Adrenal gland (tissue), 12 donors: ENCODE results near the gene PGAM4. TPM values are rescaled to one million over a fixed set of nuclear protein-coding genes. Genes with fewer than 3 reads are reported as not detected.
A peak's percentile ranks its signal among the peaks of the same experiment; 100 is the strongest.
"Not testable (repeated sequence)": the region's sequence is repeated elsewhere in the genome, so short reads cannot be mapped to it uniquely, and the experiment has no call there.

Source experiments
- DNase-seq, 7 donors: peaks; one replicate each; pipeline ENCODE4 v3.0.0-alpha.2; 2019 to 2020
- H3K27ac ChIP-seq, 5 donors: fragments of 200-600 bp; sonication (generic) in 4 of 5; 1 replicate in 3 of 5; 2 replicates in 2 of 5; pipeline versions ENCODE4 v1.5.1 to v1.8.0; 2016 to 2020; ENCODE audit warnings: mild to moderate bottlenecking in 1 of 5
- H3K27me3 ChIP-seq: fragments of 200-600 bp; 2 replicates; pipeline ENCODE4 v1.8.0; 2021
- H3K36me3 ChIP-seq, 2 donors: fragments of 200-600 bp; replicated peaks in 1 of 2; 1 replicate in 1 of 2; 2 replicates in 1 of 2; pipeline versions ENCODE4 v1.5.1 to v1.8.0; 2018 to 2022
- H3K4me1 ChIP-seq, 2 donors: fragments of 200-600 bp; replicated peaks in 1 of 2; 1 replicate in 1 of 2; 2 replicates in 1 of 2; pipeline versions ENCODE4 v1.5.1 to v1.8.0; 2018 to 2021
- H3K4me3 ChIP-seq, 4 donors: fragments of 200-600 bp; sonication (generic) in 3 of 4; one replicate each; pipeline ENCODE4 v1.5.1; 2016 to 2018
- H3K9me3 ChIP-seq, 3 donors: fragments of 200-600 bp; sonication (generic) in 1 of 3; replicated peaks in 1 of 3; 1 replicate in 2 of 3; 2 replicates in 1 of 3; pipeline versions ENCODE4 v1.5.1 to v1.8.0; 2016 to 2021
- CTCF ChIP-seq, 6 experiments: fragments of 450-650 bp in 4 of 6; fragments of 200-600 bp in 2 of 6; sonication (generic) in 1 of 6; IDR thresholded peaks; 1 replicate in 5 of 6; 2 replicates in 1 of 6; pipeline versions ENCODE4 v1.5.1 to v1.8.0; 2016 to 2021; ENCODE audit warnings: antibody characterized with exemption in 6 of 6, mild to moderate bottlenecking in 2 of 6, moderate library complexity in 1 of 6
- POLR2A ChIP-seq, 2 donors: fragments of 450-650 bp; IDR thresholded peaks; one replicate each; pipeline ENCODE4 v1.6.1; 2017; ENCODE audit warnings: antibody characterized with exemption in 2 of 2, mild to moderate bottlenecking in 2 of 2, moderate library complexity in 1 of 2
- WGBS, 4 donors: extraction: QIAGEN DNeasy Blood & Tissue Kit in 2 of 4; methylation state at CpG; one replicate each; pipeline versions ENCODE4 v1.1.5 to v1.1.7; 2013 to 2017; 5-methylcytosine and 5-hydroxymethylcytosine counted together
- intact Hi-C, 2 donors: fragments of 100-400 bp; cut with DNase I; formaldehyde crosslinking; loops; one replicate each; pipeline versions ENCODE4 v1.14.1 to v1.15.0; 2022 to 2023
- polyA plus RNA-seq, 3 donors: library from polyadenylated mRNA; stranded (reverse); fragments of 200-250 nt in 2 of 3; fragments of 350-450 nt in 1 of 3; fragmentation: Illumina TruSeq in 1 of 3; extraction: RNeasy Lipid Tissue Mini Kit (QIAGEN cat#74804) in 1 of 3; gene quantifications; one replicate each; pipeline ENCODE4 v1.2.3, GENCODE V29; 2013 to 2014
- total RNA-seq, 9 donors: library from RNA; depleted of rRNA in 4 of 9; stranded (reverse); fragments of >200 nt in 4 of 9; fragments of 120-200 nt in 1 of 9; fragmentation: NEBNext Ultra II Directional in 1 of 9; extraction: Animal tissue kit (Norgen Biotek cat#: 25700) in 1 of 9; gene quantifications; one replicate each; pipeline versions ENCODE4 v1.1.0 to v1.2.4, GENCODE V29; 2013 to 2023
- donor health status: healthy with polysubstance abuse.
- donor health status: Bipolar disorder and iron deficiency.
- donor health status: DM: yes; HTN: yes; CAD: no.
- donor health status: DM: no; HTN: no; CAD: no.
- donor health status: DM: no; HTN: no; CAD: no.
- donor health status: DM: yes; HTN: yes; CAD: no.

Gene PGAM4
- total and polyA plus RNA-seq, 12 donors: 0.26 to 0.42 TPM; not detected in 10

DNA sequence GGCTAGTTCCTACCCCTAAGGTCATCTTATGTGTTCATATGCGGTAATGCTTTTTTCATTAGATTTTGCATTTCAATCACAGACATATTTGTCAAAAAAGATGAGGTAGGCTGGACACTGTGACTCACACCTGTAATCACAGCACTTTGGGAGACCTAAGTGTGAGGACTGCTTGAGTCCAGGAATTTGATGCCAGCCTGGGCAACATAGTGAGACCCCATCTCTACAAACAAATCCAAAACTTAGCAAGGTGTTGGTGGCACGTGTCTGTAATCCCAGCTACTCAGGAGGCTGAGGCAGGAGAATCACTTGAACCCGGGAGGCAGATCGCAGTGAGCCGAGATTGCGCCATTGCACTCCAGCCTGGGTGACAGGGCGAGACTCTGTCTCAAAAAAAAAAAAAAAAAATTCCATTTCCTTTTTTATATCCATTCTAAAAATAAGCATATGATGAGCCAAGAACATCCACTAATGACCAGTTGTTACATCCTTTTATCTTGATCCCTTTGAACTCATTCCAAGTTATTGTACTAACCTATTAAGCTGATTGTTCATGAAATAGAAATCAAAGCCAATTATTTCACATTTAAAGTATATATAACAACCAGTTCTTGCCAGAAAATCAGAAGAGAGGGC is 23.4 kb downstream of the PGAM4 start:
- TF ChIP-seq CTCF (IDR thresholded peaks at IDR 0.05): no peak
- WGBS, 4 donors: 34 to 60% (median 47%) methylated on average over 7 of the region's 7 CpGs
- Histone ChIP-seq H3K4me3 (no peak overlapping the region), H3K9me3 (no peaks in the 10 kb centered on the region), H3K36me3 (no peaks in the 10 kb centered on the region), H3K27ac (no peak overlapping the region), H3K4me1 (no peaks in the 10 kb centered on the region), H3K27me3 (no peaks in the 10 kb centered on the region)
- DNase-seq: peak in 3 of 7 donors; percentile 17 to 52 (median 21)
- intact Hi-C loops: no loop called here

- H3K27me3 ChIP-seq, intact Hi-C loops, H3K36me3 ChIP-seq, H3K4me3 ChIP-seq, H3K4me1 ChIP-seq, H3K27ac ChIP-seq, DNase-seq, H3K9me3 ChIP-seq: not testable (repeated sequence)
- 91 to 97% (median 94%) methylated on average over 5 to 6 of the region's 6 CpGs for WGBS, 4 donors
These were observed 24.4 kb downstream of the PGAM4 start for GRCh38 chrX:77945031-77945430.

DNA sequence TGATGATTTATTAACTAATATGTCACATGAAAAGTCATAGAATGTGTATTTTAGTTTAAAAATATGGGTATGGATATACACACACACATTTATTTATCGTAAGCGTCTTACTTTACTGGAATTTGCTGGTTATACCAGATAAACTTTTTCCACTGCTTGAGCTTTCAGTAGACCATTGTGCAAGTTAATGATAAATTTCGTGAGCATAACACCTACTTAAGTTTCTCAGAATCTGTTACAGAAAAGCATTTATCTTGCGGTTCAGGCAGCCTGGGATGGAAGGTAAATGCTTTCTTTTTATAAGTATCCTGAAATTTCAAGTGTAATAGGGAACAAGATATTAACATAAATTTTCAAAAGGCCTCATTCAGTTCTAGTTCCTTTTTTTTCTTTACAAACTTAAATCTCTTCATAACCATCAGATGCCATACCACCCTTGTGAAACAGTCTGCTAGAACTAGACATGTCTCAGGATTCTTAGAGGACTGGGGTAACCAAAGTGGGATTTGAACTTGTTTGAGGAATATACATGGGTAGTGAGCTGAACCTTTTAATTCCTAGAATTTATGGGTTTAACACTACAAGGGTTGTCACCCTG is 31.3 kb downstream of the PGAM4 start:
- TF ChIP-seq POLR2A (IDR thresholded peaks at IDR 0.05) (no peak), CTCF (IDR thresholded peaks at IDR 0.05) (no peak)
- Histone ChIP-seq H3K36me3 (no peaks in the 10 kb centered on the region), H3K27ac (no peak overlapping the region), H3K27me3 (no peaks in the 10 kb centered on the region), H3K9me3 (no peaks in the 10 kb centered on the region), H3K4me1 (no peaks in the 10 kb centered on the region), H3K4me3 (no peak overlapping the region)
- DNase-seq: no peak
- intact Hi-C loops: no loop called here
- WGBS, 4 donors: 74 to 93% (median 82%) methylated on average over 4 of the region's 4 CpGs

GRCh38 chrX:77937291-77937690 is 32.1 kb downstream of the PGAM4 start:
- intact Hi-C loops: no loop called here
- WGBS, 4 donors: 25 to 48% (median 33%) methylated on average over 2 to 3 of the region's 3 CpGs
- H3K4me1 ChIP-seq: no peaks in the 10 kb centered on the region
- H3K36me3 ChIP-seq: no peaks in the 10 kb centered on the region
- H3K4me3 ChIP-seq: no peak overlapping the region
- no peaks in the 10 kb centered on the region for H3K27me3 ChIP-seq
- H3K27ac ChIP-seq: no peak overlapping the region
- no peak for DNase-seq
- TF ChIP-seq CTCF (IDR thresholded peaks at IDR 0.05) (no peak), POLR2A (IDR thresholded peaks at IDR 0.05) (no peak)
- H3K9me3 ChIP-seq: no peaks in the 10 kb centered on the region

DNA sequence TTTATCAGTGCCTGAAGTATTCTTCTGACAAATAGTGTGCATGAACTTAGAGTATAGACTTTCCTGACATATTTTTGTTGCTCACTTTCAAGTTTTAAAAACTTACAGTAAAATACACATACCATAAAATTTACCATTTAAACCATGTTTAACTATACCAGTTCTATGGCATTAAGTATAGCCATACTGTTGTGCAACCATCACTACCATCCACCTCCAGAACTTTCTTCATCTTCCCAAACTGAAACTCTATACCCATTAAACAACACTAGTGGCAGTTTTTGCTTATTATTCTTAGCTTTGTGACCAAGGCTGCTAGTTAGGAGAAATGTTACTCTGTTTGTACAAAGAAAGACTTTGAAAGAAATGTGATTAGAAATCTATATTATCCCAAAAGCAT is 33.1 kb downstream of the PGAM4 start:
- no peak for DNase-seq
- Histone ChIP-seq H3K4me1 (no peaks in the 10 kb centered on the region), H3K4me3 (no peak overlapping the region), H3K27ac (no peak overlapping the region), H3K9me3 (no peaks in the 10 kb centered on the region), H3K36me3 (no peaks in the 10 kb centered on the region), H3K27me3 (no peaks in the 10 kb centered on the region)
- no peak for TF ChIP-seq POLR2A (IDR thresholded peaks at IDR 0.05)
- TF ChIP-seq CTCF (IDR thresholded peaks at IDR 0.05): no peak
- intact Hi-C loops: no loop called here
